ENCODE data around the gene LHX5. TPM values are rescaled to one million over a fixed set of nuclear protein-coding genes. Genes with fewer than 3 reads are reported as not detected.

LHX5 gene
- total and polyA plus RNA-seq, 4 donors = 1.6 to 13.2 (median 8.2) TPM

GRCh38 chr12:113479216-113479589, 7.5 kb upstream of the LHX5 start:
- peaks cover 78% of the 10 kb centered on the region for H3K27me3 ChIP-seq (ENCODE audit: control insufficient read depth, insufficient read depth, low read length)
- peak overlapping the region; percentile 9 for H3K4me3 ChIP-seq (ENCODE audit: low read depth, low read length)
- whole genome bisulfite sequencing (ENCODE audit: insufficient coverage) = 3% methylated on average over 7 of the region's 11 CpGs
- no peaks in the 10 kb centered on the region for H3K9me3 ChIP-seq (ENCODE audit: control insufficient read depth, insufficient read depth, low read length)
- H3K4me1 ChIP-seq (ENCODE audit: control insufficient read depth, insufficient read depth, low read length) = peaks cover 22% of the 10 kb centered on the region
- H3K27ac ChIP-seq (ENCODE audit: low read depth, low read length) = no peak overlapping the region
- no peaks in the 10 kb centered on the region for H3K36me3 ChIP-seq (ENCODE audit: control insufficient read depth, insufficient read depth, low read length)
- DNase-seq (ENCODE audit: low read depth in 4 of 6, low spot score in 6 of 6) = peak in 2 of 6 donors; percentile 40 to 79

- DNase-seq (ENCODE audit: low read depth in 4 of 6, low spot score in 6 of 6) = peak in 2 of 6 donors; percentile 40 to 86
- H3K27ac ChIP-seq (ENCODE audit: low read depth, low read length) = no peak overlapping the region
- under 1% methylated on average over 14 of the region's 41 CpGs for WGBS (ENCODE audit: insufficient coverage)
- no peaks in the 10 kb centered on the region for H3K9me3 ChIP-seq (ENCODE audit: control insufficient read depth, insufficient read depth, low read length)
- H3K27me3 ChIP-seq (ENCODE audit: control insufficient read depth, insufficient read depth, low read length) = peaks cover 82% of the 10 kb centered on the region
- no peaks in the 10 kb centered on the region for H3K36me3 ChIP-seq (ENCODE audit: control insufficient read depth, insufficient read depth, low read length)
- H3K4me3 ChIP-seq (ENCODE audit: low read depth, low read length) = no peak overlapping the region
- peaks cover 22% of the 10 kb centered on the region for H3K4me1 ChIP-seq (ENCODE audit: control insufficient read depth, insufficient read depth, low read length)
Measured at GRCh38 chr12:113478351-113479011, 6.8 kb upstream of the LHX5 start.

GRCh38 chr12:113477842-113478215, 6.2 kb upstream of the LHX5 start:
- Histone ChIP-seq H3K27ac (ENCODE audit: low read depth, low read length) (no peak overlapping the region), H3K4me3 (ENCODE audit: low read depth, low read length) (no peak overlapping the region), H3K27me3 (ENCODE audit: control insufficient read depth, insufficient read depth, low read length) (peaks cover 85% of the 10 kb centered on the region), H3K9me3 (ENCODE audit: control insufficient read depth, insufficient read depth, low read length) (no peaks in the 10 kb centered on the region), H3K36me3 (ENCODE audit: control insufficient read depth, insufficient read depth, low read length) (no peaks in the 10 kb centered on the region), H3K4me1 (ENCODE audit: control insufficient read depth, insufficient read depth, low read length) (peaks cover 22% of the 10 kb centered on the region)
- peak in 2 of 6 donors; percentile 11 to 49 for DNase-seq (ENCODE audit: low read depth in 4 of 6, low spot score in 6 of 6)
- WGBS (ENCODE audit: insufficient coverage) = 8% methylated on average over 3 of the region's 3 CpGs

- Histone ChIP-seq H3K9me3 (ENCODE audit: control insufficient read depth, insufficient read depth, low read length) (no peaks in the 10 kb centered on the region), H3K36me3 (ENCODE audit: control insufficient read depth, insufficient read depth, low read length) (no peaks in the 10 kb centered on the region), H3K4me1 (ENCODE audit: control insufficient read depth, insufficient read depth, low read length) (peaks cover 22% of the 10 kb centered on the region), H3K4me3 (ENCODE audit: low read depth, low read length) (no peak overlapping the region), H3K27me3 (ENCODE audit: control insufficient read depth, insufficient read depth, low read length) (peaks cover 89% of the 10 kb centered on the region), H3K27ac (ENCODE audit: low read depth, low read length) (no peak overlapping the region)
- peak in 1 of 6 donors; percentile 52 for DNase-seq (ENCODE audit: low read depth in 4 of 6, low spot score in 6 of 6)
- WGBS (ENCODE audit: insufficient coverage) = 0% methylated on average over 3 of the region's 7 CpGs
Measured at GRCh38 chr12:113477171-113477841, 5.6 kb upstream of the LHX5 start.

GRCh38 chr12:113476176-113476986, 4.7 kb upstream of the LHX5 start:
- peaks cover 95% of the 10 kb centered on the region for H3K27me3 ChIP-seq (ENCODE audit: control insufficient read depth, insufficient read depth, low read length)
- H3K27ac ChIP-seq (ENCODE audit: low read depth, low read length) = no peak overlapping the region
- H3K4me1 ChIP-seq (ENCODE audit: control insufficient read depth, insufficient read depth, low read length) = peaks cover 26% of the 10 kb centered on the region
- peak in 2 of 6 donors; percentile 53 to 70 for DNase-seq (ENCODE audit: low read depth in 4 of 6, low spot score in 6 of 6)
- WGBS (ENCODE audit: insufficient coverage) = under 1% methylated on average over 43 of the region's 58 CpGs
- no peaks in the 10 kb centered on the region for H3K9me3 ChIP-seq (ENCODE audit: control insufficient read depth, insufficient read depth, low read length)
- H3K36me3 ChIP-seq (ENCODE audit: control insufficient read depth, insufficient read depth, low read length) = no peaks in the 10 kb centered on the region
- H3K4me3 ChIP-seq (ENCODE audit: low read depth, low read length) = no peak overlapping the region

DNA sequence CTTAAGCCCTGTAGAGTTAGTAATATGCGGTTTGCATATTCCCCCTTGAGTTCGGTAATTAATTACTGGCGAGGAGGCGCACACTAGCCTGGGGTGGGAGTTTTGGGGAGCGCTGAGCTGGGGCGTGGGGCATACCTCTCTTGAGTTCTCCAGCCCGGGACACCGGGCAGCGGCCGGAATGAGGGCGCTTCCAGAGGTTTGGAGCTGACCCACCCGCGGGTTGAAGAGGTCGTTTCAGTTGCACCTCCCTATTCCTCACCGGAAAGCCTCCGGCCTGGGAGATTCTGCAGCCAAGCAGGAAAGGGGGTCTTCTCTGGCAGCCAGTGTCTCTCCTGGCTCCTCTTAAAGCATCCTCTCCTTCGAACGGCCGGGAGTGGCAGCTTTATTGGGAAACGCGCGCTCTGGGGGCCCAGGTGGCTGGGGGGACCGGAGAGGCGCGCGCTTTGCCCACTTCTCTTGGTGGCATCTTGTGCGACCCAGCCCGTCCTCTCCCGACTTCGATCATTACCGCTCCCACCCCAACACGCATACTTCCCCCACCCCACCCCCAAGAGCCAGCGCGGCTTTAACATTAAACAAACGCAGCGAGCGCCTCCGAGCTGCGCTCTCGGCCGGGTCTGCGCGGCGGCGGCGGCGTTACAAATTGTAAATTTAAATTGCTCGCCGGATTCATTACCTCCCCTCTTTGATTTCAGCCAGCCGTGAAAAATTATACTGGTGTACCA, 3.9 kb upstream of the LHX5 start:
- H3K27me3 ChIP-seq (ENCODE audit: control insufficient read depth, insufficient read depth, low read length) = peaks cover 95% of the 10 kb centered on the region
- peaks cover 27% of the 10 kb centered on the region for H3K4me1 ChIP-seq (ENCODE audit: control insufficient read depth, insufficient read depth, low read length)
- no peaks in the 10 kb centered on the region for H3K9me3 ChIP-seq (ENCODE audit: control insufficient read depth, insufficient read depth, low read length)
- peak in 1 of 6 donors; percentile 94 for DNase-seq (ENCODE audit: low read depth in 4 of 6, low spot score in 6 of 6)
- no peaks in the 10 kb centered on the region for H3K36me3 ChIP-seq (ENCODE audit: control insufficient read depth, insufficient read depth, low read length)
- under 1% methylated on average over 44 of the region's 50 CpGs for WGBS (ENCODE audit: insufficient coverage)
- peak overlapping the region; percentile 12 for H3K4me3 ChIP-seq (ENCODE audit: low read depth, low read length)
- H3K27ac ChIP-seq (ENCODE audit: low read depth, low read length) = no peak overlapping the region

DNA sequence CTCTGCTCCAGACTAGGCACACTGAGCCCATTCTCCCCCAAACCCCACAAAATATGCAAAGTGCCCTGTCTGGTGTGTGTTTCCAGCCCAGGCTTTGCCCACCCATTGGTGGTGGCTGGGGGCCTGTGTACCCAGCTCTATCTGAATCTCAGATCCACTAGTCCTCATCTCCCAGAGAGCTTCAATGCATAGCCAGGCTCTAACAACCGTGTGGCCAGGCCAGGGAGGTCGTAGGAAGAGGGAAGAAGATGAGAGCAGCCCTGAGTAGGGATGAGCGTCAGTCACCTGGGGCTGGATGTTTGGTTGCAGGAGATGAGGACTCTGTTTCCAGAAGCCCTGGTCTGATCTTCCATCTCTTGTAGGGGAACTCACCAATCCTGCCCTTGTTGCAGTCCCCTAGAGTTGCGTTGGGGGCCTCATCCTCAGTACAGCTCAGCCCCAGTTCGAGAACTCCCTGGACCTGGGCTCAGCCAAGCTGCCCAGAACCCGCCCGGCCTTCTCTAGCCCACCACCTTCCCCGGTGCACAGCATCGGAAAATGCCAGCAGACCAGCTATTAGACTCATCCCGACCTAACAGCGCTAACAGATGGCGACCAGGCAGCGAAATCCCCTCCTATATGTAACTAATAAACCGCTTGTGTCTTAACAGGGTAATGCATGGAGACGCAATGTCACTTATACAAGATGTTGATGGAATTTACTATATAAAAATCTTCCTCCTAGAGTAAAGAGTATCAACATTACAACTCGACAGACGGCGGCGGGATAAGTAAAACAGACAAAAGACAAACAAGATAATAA, 3.2 kb upstream of the LHX5 start:
- 3% methylated on average over 9 of the region's 19 CpGs for WGBS (ENCODE audit: insufficient coverage)

GRCh38 chr12:113473942-113474341, 2.3 kb upstream of the LHX5 start:
- WGBS (ENCODE audit: insufficient coverage) = 2% methylated on average over 9 of the region's 9 CpGs
- Histone ChIP-seq H3K4me3 (ENCODE audit: low read depth, low read length) (no peak overlapping the region), H3K27ac (ENCODE audit: low read depth, low read length) (no peak overlapping the region), H3K36me3 (ENCODE audit: control insufficient read depth, insufficient read depth, low read length) (no peaks in the 10 kb centered on the region), H3K27me3 (ENCODE audit: control insufficient read depth, insufficient read depth, low read length) (peaks cover 95% of the 10 kb centered on the region), H3K9me3 (ENCODE audit: control insufficient read depth, insufficient read depth, low read length) (no peaks in the 10 kb centered on the region), H3K4me1 (ENCODE audit: control insufficient read depth, insufficient read depth, low read length) (peaks cover 19% of the 10 kb centered on the region)
- DNase-seq (ENCODE audit: low read depth in 4 of 6, low spot score in 6 of 6) = peak in 2 of 6 donors; percentile 13 to 62

More for the DNA sequence above, 3.2 kb upstream of the LHX5 start:
- Histone ChIP-seq H3K27ac (ENCODE audit: low read depth, low read length) (no peak overlapping the region), H3K4me3 (ENCODE audit: low read depth, low read length) (no peak overlapping the region), H3K4me1 (ENCODE audit: control insufficient read depth, insufficient read depth, low read length) (peaks cover 24% of the 10 kb centered on the region), H3K9me3 (ENCODE audit: control insufficient read depth, insufficient read depth, low read length) (no peaks in the 10 kb centered on the region), H3K27me3 (ENCODE audit: control insufficient read depth, insufficient read depth, low read length) (peaks cover 95% of the 10 kb centered on the region), H3K36me3 (ENCODE audit: control insufficient read depth, insufficient read depth, low read length) (no peaks in the 10 kb centered on the region)
- peak in 2 of 6 donors; percentile 17 to 66 for DNase-seq (ENCODE audit: low read depth in 4 of 6, low spot score in 6 of 6)

All from spinal cord (tissue), 10 donors.